ENCODE data around the gene FOXO1. TPM values are rescaled to one million over a fixed set of nuclear protein-coding genes. Genes with fewer than 3 reads are reported as not detected.

The FOXO1 gene
- total RNA-seq, 1 experiment from 2014 or later = 12.2 TPM

- H3K9ac ChIP-seq (ENCODE audit: low read length) = no peak overlapping the region
- POLR2A ChIA-PET = no interaction called here
- CTCF ChIA-PET = no interaction called here
These were observed 138.5 kb downstream of the FOXO1 start for GRCh38 chr13:40527914-40528313.

More at GRCh38 chr13:40527914-40528313, 138.5 kb downstream of the FOXO1 start:
- no peak for TF ChIP-seq EGR1 (IDR thresholded peaks at IDR 0.05; ENCODE audit: low read depth)
- no peak for TF ChIP-seq ZFX (IDR thresholded peaks at IDR 0.05)
- TF ChIP-seq MAX (IDR thresholded peaks at IDR 0.05) = no peak
- TF ChIP-seq EZH2phosphoT487 (IDR thresholded peaks at IDR 0.05; ENCODE audit: borderline replicate concordance) = no peak
- no peak for TF ChIP-seq ZNF274 (IDR thresholded peaks at IDR 0.05; ENCODE audit: low read depth, low read length)
- no peak for TF ChIP-seq FOSL1 (IDR thresholded peaks at IDR 0.05; ENCODE audit: low read depth)
- TF ChIP-seq SP1 (IDR thresholded peaks at IDR 0.05; ENCODE audit: low read depth) = no peak
- TF ChIP-seq ZBTB33 (IDR thresholded peaks at IDR 0.05; ENCODE audit: extremely low read depth, insufficient replicate concordance, low read length) = no peak
- TF ChIP-seq POLR2AphosphoS5 (IDR thresholded peaks at IDR 0.05; ENCODE audit: low read depth, low read length) = no peak
- no peak for TF ChIP-seq JUND (IDR thresholded peaks at IDR 0.05)
- no peak for TF ChIP-seq EZH2 (IDR thresholded peaks at IDR 0.05)
- TF ChIP-seq ATF3 (IDR thresholded peaks at IDR 0.05) = no peak
- TF ChIP-seq CBX3 (IDR thresholded peaks at IDR 0.05; ENCODE audit: low read depth) = no peak
- DNase-seq (ENCODE audit: low read depth, low spot score) = no peak
- no peaks in the 10 kb centered on the region for H3K9me2 ChIP-seq (ENCODE audit: insufficient read depth)
- no peak overlapping the region for H3K4me2 ChIP-seq (ENCODE audit: low read length)
- no peaks in the 10 kb centered on the region for H3K27me3 ChIP-seq (ENCODE audit: insufficient read depth, low read length)
- no peaks in the 10 kb centered on the region for H4K20me1 ChIP-seq (ENCODE audit: insufficient read depth)
- intact Hi-C loops (cut with micrococcal nuclease) = no loop called here
- no peak overlapping the region for H2AFZ ChIP-seq (ENCODE audit: low read depth, low read length, poor library complexity, severe bottlenecking)
- no peak overlapping the region for H3K27ac ChIP-seq (ENCODE audit: low read depth, low read length)
- no peaks in the 10 kb centered on the region for H3K4me1 ChIP-seq (ENCODE audit: control insufficient read depth in 1 of 2, insufficient read depth in 2 of 2, low read length in 2 of 2)
- RAD21 ChIA-PET (ENCODE audit: low non-redundant PET in 1 of 2, low total read pairs in 2 of 2, uncharacterized antibody in 2 of 2, unreplicated experiment in 2 of 2) = no interaction called here
- H3K4me3 ChIP-seq (replicated peaks in 1 of 2; ENCODE audit: low read depth in 1 of 2, low read length in 2 of 2) = no peak overlapping the region
- no peaks in the 10 kb centered on the region for H3K36me3 ChIP-seq (ENCODE audit: control insufficient read depth in 1 of 2, insufficient read depth in 2 of 2, low read length in 2 of 2)
- H3K79me2 ChIP-seq (ENCODE audit: insufficient read depth, low read length) = no peaks in the 10 kb centered on the region
- no TSS peak for BruUV-seq (replicated peaks)
- ATAC-seq = no peak
- no peaks in the 10 kb centered on the region for H3K9me3 ChIP-seq (ENCODE audit: control insufficient read depth in 1 of 2, insufficient read depth in 1 of 2, low read depth in 1 of 2, low read length in 2 of 2)

Data from HCT116 (cell line).